ENCODE data around the gene CALML3. TPM values are rescaled to one million over a fixed set of nuclear protein-coding genes. Genes with fewer than 3 reads are reported as not detected.

The CALML3 gene
- total RNA-seq, 2 experiments from 2014 or later, result not detected

DNA sequence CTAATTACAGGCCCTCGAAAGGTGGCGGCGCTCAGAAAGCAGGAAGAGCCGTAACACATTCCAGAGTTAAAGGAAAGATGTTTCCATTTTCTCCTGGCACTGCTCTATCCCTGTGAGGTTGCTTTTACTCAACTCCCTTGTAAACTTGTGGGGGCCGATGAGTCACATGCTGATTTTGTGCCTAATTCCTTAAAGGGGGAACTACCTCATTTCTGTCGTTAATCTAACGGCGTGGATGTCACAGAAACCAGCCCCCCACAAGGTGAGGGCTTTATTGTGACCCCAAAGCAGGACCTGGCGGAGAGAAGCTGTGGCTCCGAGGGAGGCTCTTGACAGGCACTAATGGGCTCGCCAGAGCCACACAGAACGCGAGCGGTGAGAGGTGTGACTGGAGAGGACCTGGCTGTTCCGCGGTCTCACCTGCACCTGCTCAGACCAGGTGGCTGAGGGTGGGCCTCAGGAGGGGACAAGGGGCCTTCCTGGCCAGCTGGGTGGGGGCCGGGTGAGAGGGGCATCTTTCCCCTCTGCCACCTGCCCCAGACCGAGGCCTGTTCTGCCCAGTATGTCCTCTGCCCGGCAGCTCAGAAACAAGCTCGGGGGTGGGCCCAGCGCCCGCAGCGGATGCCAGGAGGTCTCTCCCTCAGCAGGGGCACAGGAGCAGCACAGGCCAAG lies 50.9 kb downstream of the CALML3 start:
- ChIA-PET CTCF (ENCODE audit: unreplicated experiment) (no interaction called here), POLR2A (no interaction called here)
- H3K9me2 ChIP-seq (ENCODE audit: insufficient read depth, low read length), result no peaks in the 10 kb centered on the region
- H3K79me2 ChIP-seq (ENCODE audit: insufficient read depth, low read depth, low read length), result no peaks in the 10 kb centered on the region
- H3K4me3 ChIP-seq (ENCODE audit: low read depth, low read length, poor library complexity, severe bottlenecking), result no peak overlapping the region
- no peaks in the 10 kb centered on the region for H4K20me1 ChIP-seq (ENCODE audit: insufficient read depth, low read length)
- BruUV-seq (replicated peaks), result no TSS peak
- no peak for TF ChIP-seq EZH2phosphoT487 (IDR thresholded peaks at IDR 0.05; ENCODE audit: borderline replicate concordance, low read depth, low read length)
- no peak for TF ChIP-seq CTCF (conservative IDR thresholded peaks at IDR 0.05; ENCODE audit: low read length)
- H3K27ac ChIP-seq (ENCODE audit: low read depth, low read length, poor library complexity, severe bottlenecking), result no peak overlapping the region
- H3K9me3 ChIP-seq (ENCODE audit: low read length), result peaks cover 10% of the 10 kb centered on the region
- H3K36me3 ChIP-seq (ENCODE audit: insufficient read depth, low read length), result peaks cover 5% of the 10 kb centered on the region
- intact Hi-C loops (cut with micrococcal nuclease; ENCODE audit: unreplicated experiment), result no loop called here
- peak; percentile 30 for DNase-seq (ENCODE audit: low spot score)
- H3K4me2 ChIP-seq (ENCODE audit: low read length), result no peak overlapping the region
- H2AFZ ChIP-seq (ENCODE audit: low read length), result no peak overlapping the region
- H3K4me1 ChIP-seq (ENCODE audit: insufficient read depth, low read length, poor library complexity, severe bottlenecking), result peaks cover 40% of the 10 kb centered on the region

GRCh38 chr10:5576154-5576748 lies 51.5 kb downstream of the CALML3 start:
- DNase-seq (ENCODE audit: low spot score), result no peak
- Histone ChIP-seq H3K27ac (ENCODE audit: low read depth, low read length, poor library complexity, severe bottlenecking) (no peak overlapping the region), H2AFZ (ENCODE audit: low read length) (no peak overlapping the region), H3K9me2 (ENCODE audit: insufficient read depth, low read length) (no peaks in the 10 kb centered on the region), H3K36me3 (ENCODE audit: insufficient read depth, low read length) (peaks cover 7% of the 10 kb centered on the region), H3K4me2 (ENCODE audit: low read length) (no peak overlapping the region), H3K4me1 (ENCODE audit: insufficient read depth, low read length, poor library complexity, severe bottlenecking) (peaks cover 46% of the 10 kb centered on the region), H3K4me3 (ENCODE audit: low read depth, low read length, poor library complexity, severe bottlenecking) (no peak overlapping the region), H4K20me1 (ENCODE audit: insufficient read depth, low read length) (no peaks in the 10 kb centered on the region), H3K9me3 (ENCODE audit: low read length) (peaks cover 16% of the 10 kb centered on the region), H3K79me2 (ENCODE audit: insufficient read depth, low read depth, low read length) (no peaks in the 10 kb centered on the region)
- intact Hi-C loops (cut with micrococcal nuclease; ENCODE audit: unreplicated experiment), result no loop called here
- TF ChIP-seq EZH2phosphoT487 (IDR thresholded peaks at IDR 0.05; ENCODE audit: borderline replicate concordance, low read depth, low read length) (no peak), CTCF (conservative IDR thresholded peaks at IDR 0.05; ENCODE audit: low read length) (no peak)
- no TSS peak for BruUV-seq (replicated peaks)
- CTCF ChIA-PET (ENCODE audit: unreplicated experiment), result no interaction called here
- POLR2A ChIA-PET, result no interaction called here

Other genes starting within 250 kb of the CALML3 start
- gene UCN3, start 160.0 kb upstream of the CALML3 start, total RNA-seq (2014; rRNA removed; shearing (Covaris generic)), result not detected in 2 replicates
- gene UCN3, start 160.0 kb upstream of the CALML3 start, total RNA-seq (2022), result not detected in 2 replicates
- gene TUBAL3, start 120.1 kb upstream of the CALML3 start, total RNA-seq (2014; rRNA removed; shearing (Covaris generic)), result not detected in 2 replicates
- not detected in 2 replicates for gene TUBAL3, start 120.1 kb upstream of the CALML3 start, total RNA-seq (2022)
- gene NET1, start 112.4 kb upstream of the CALML3 start, total RNA-seq (2014; rRNA removed; shearing (Covaris generic)), result 39.8 and 51.4 TPM in 2 replicates
- gene NET1, start 112.4 kb upstream of the CALML3 start, total RNA-seq (2022), result 46.3 and 46.9 TPM in 2 replicates
- gene CALML5, start 25.4 kb upstream of the CALML3 start, total RNA-seq (2014; rRNA removed; shearing (Covaris generic)), result not detected in 2 replicates
- not detected in 2 replicates for gene CALML5, start 25.4 kb upstream of the CALML3 start, total RNA-seq (2022)
- 23.2 and 25.6 TPM in 2 replicates for gene ASB13, start 141.6 kb downstream of the CALML3 start, total RNA-seq (2014; rRNA removed; shearing (Covaris generic))
- 90.4 and 108 TPM in 2 replicates for gene ASB13, start 141.6 kb downstream of the CALML3 start, total RNA-seq (2022)
- gene TASOR2, start 159.9 kb downstream of the CALML3 start, total RNA-seq (2014; rRNA removed; shearing (Covaris generic)), result 103 and 113 TPM in 2 replicates
- gene TASOR2, start 159.9 kb downstream of the CALML3 start, total RNA-seq (2022), result 116 and 127 TPM in 2 replicates